Neural cell (in vitro differentiated cells): ENCODE data around the gene ABHD17A.

Experiments used
- EZH2 ChIP-seq: fragments of 200-600, 300-800 bp; shearing (Covaris generic), sonication (generic); IDR thresholded peaks from 2 replicates; pipeline ENCODE4 v1.6.1; 2014; ENCODE audit warnings: antibody characterized with exemption, low read length, borderline replicate concordance, mild to moderate bottlenecking; ENCODE audit not compliant: insufficient read depth, poor library complexity, severe bottlenecking
- MXI1 ChIP-seq: fragments of 450-650 bp; conservative IDR thresholded peaks from 2 replicates; pipeline ENCODE4 v1.6.1; 2014; ENCODE audit warnings: antibody characterized with exemption, mild to moderate bottlenecking; ENCODE audit not compliant: poor library complexity, severe bottlenecking
- POLR2AphosphoS5 ChIP-seq: IDR thresholded peaks from 2 replicates; pipeline ENCODE4 v1.6.1; 2012
- TAF1 ChIP-seq: IDR thresholded peaks from 2 replicates; pipeline ENCODE4 v1.6.1; 2012; ENCODE audit warnings: low read depth
- TF ChIP-seq, protein P1 (sequence below): fragments of 450-650 bp; IDR thresholded peaks from 2 replicates; pipeline ENCODE4 v1.5.1; 2014; ENCODE audit warnings: antibody characterized with exemption, mild to moderate bottlenecking, moderate library complexity; ENCODE audit not compliant: poor library complexity, severe bottlenecking
- TF ChIP-seq, protein P2 (sequence below): IDR thresholded peaks from 2 replicates; pipeline ENCODE4 v1.6.1; 2012; ENCODE audit warnings: borderline replicate concordance

DNA sequence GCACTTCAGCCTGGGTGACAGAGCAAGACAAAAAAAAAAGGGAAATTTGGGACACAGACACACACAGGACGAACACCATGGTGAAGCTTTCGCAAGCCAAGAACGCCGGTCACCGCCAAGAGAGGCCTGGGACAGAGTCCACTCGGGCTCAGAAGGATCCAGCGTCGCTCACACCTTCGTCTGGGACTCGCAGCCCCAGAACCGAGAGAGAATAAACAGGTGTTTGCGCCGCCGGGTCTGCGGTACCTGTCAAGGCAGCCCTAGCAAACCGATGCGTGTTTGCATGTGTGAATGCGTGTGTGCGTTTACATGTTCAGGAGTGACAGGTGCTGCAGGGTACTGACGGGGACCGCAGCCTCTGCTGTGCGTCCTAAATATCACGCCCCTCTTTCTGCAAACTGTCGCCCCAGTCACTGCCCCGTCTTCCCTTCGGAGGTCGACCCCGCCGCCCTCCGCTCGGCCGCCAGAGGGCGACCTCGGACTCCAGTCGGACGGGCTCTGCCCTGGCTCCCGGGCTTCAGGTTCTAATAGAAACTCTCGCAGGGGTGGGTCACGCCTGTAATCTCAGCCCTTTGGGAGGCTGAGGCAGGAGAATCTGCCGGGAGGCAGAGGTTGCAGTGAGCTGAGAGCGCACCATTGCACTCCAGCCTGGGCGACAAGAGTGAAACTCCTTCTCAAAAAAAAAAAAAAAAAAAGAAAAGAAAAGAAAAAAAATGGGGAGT lies 43.9 kb upstream of the ABHD17A start:
- TF ChIP-seq EZH2 (no peak), TAF1 (no peak), POLR2AphosphoS5 (no peak), MXI1 (no peak)
- TF ChIP-seq, protein P1, sequence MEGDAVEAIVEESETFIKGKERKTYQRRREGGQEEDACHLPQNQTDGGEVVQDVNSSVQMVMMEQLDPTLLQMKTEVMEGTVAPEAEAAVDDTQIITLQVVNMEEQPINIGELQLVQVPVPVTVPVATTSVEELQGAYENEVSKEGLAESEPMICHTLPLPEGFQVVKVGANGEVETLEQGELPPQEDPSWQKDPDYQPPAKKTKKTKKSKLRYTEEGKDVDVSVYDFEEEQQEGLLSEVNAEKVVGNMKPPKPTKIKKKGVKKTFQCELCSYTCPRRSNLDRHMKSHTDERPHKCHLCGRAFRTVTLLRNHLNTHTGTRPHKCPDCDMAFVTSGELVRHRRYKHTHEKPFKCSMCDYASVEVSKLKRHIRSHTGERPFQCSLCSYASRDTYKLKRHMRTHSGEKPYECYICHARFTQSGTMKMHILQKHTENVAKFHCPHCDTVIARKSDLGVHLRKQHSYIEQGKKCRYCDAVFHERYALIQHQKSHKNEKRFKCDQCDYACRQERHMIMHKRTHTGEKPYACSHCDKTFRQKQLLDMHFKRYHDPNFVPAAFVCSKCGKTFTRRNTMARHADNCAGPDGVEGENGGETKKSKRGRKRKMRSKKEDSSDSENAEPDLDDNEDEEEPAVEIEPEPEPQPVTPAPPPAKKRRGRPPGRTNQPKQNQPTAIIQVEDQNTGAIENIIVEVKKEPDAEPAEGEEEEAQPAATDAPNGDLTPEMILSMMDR, result peak; percentile 80
- TF ChIP-seq, protein P2, sequence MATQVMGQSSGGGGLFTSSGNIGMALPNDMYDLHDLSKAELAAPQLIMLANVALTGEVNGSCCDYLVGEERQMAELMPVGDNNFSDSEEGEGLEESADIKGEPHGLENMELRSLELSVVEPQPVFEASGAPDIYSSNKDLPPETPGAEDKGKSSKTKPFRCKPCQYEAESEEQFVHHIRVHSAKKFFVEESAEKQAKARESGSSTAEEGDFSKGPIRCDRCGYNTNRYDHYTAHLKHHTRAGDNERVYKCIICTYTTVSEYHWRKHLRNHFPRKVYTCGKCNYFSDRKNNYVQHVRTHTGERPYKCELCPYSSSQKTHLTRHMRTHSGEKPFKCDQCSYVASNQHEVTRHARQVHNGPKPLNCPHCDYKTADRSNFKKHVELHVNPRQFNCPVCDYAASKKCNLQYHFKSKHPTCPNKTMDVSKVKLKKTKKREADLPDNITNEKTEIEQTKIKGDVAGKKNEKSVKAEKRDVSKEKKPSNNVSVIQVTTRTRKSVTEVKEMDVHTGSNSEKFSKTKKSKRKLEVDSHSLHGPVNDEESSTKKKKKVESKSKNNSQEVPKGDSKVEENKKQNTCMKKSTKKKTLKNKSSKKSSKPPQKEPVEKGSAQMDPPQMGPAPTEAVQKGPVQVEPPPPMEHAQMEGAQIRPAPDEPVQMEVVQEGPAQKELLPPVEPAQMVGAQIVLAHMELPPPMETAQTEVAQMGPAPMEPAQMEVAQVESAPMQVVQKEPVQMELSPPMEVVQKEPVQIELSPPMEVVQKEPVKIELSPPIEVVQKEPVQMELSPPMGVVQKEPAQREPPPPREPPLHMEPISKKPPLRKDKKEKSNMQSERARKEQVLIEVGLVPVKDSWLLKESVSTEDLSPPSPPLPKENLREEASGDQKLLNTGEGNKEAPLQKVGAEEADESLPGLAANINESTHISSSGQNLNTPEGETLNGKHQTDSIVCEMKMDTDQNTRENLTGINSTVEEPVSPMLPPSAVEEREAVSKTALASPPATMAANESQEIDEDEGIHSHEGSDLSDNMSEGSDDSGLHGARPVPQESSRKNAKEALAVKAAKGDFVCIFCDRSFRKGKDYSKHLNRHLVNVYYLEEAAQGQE, result no peak
